Endothelial cell of umbilical vein (primary cell): ENCODE measurements around the gene ACTL7A. TPM values are rescaled to one million over a fixed set of nuclear protein-coding genes. Genes with fewer than 3 reads are reported as not detected.

ENCODE experiments used
- BruUV-seq: library from RNA; stranded (reverse); fragments of 400-500 nt; replicated peaks from 2 replicates; lab custom pipeline; 2021; lab: Mats Ljungman, UMichigan
- CTCF ChIA-PET: fragments of 300-600, 350-600 bp; sonication (Branson Sonifier 250); formaldehyde crosslinking; loops from one replicate; lab custom pipeline; 2021; ENCODE audit warnings: antibody characterized with exemption, inconsistent platforms; lab: Charles Lee
- POLR2A ChIA-PET: fragments of 300-600, 350-600 bp; sonication (Branson Sonifier 250); formaldehyde crosslinking; loops from one replicate; lab custom pipeline; 2021; ENCODE audit warnings: antibody characterized with exemption, inconsistent platforms; lab: Charles Lee
- DNase-seq: peaks from one replicate; pipeline ENCODE4 v3.0.0-alpha.2; 2011; ENCODE audit warnings: low read depth, low spot score
- FAIRE-seq: peaks from 2 replicates; lab custom pipeline; 2011; peaks lifted over from hg19 to GRCh38; lab: Jason Lieb, UNC
- H2AFZ ChIP-seq: 2 replicates; pipeline ENCODE4 v1.6.0; 2012; ENCODE audit warnings: low read depth, low read length, control low read depth, inconsistent platforms
- H3K27ac ChIP-seq: 2 replicates; pipeline ENCODE4 v1.5.1; 2011; ENCODE audit warnings: low read depth, mild to moderate bottlenecking, control low read depth, low read length, moderate library complexity; ENCODE audit not compliant: insufficient read depth
- H3K27me3 ChIP-seq, 2 experiments: 2 replicates each; pipeline versions ENCODE4 v1.6.0 to v1.6.1; 2011; ENCODE audit warnings: low read length in 2 of 2, mixed read lengths in 1 of 2; ENCODE audit not compliant: control insufficient read depth in 2 of 2, insufficient read depth in 2 of 2
- H3K36me3 ChIP-seq, 2 experiments: 2 replicates in 1 of 2; 3 replicates in 1 of 2; pipeline ENCODE4 v1.5.1; 2011; ENCODE audit warnings: low read length in 2 of 2, mild to moderate bottlenecking in 1 of 2, moderate library complexity in 1 of 2; ENCODE audit not compliant: control insufficient read depth in 2 of 2, insufficient read depth in 2 of 2; ENCODE audit errors: extremely low read depth in 1 of 2
- H3K4me1 ChIP-seq: 3 replicates; pipeline ENCODE4 v1.5.1; 2011; ENCODE audit warnings: mild to moderate bottlenecking, low read length; ENCODE audit not compliant: control insufficient read depth, insufficient read depth; ENCODE audit errors: extremely low read depth
- H3K4me2 ChIP-seq: 2 replicates; pipeline ENCODE4 v1.6.1; 2011; ENCODE audit warnings: low read length, control low read depth, mixed read lengths; ENCODE audit not compliant: insufficient read depth
- H3K4me3 ChIP-seq, 3 experiments: fragments of 200-600 bp in 1 of 3; sonication (generic), shearing (Covaris generic) in 1 of 3; replicated peaks in 1 of 3; 2 replicates each; pipeline ENCODE4 v1.5.1; 2011 to 2016; ENCODE audit warnings: control low read depth in 3 of 3, low read length in 3 of 3, mild to moderate bottlenecking in 2 of 3, inconsistent platforms in 1 of 3, low read depth in 1 of 3, moderate library complexity in 1 of 3; ENCODE audit not compliant: insufficient read depth in 1 of 3
- H3K79me2 ChIP-seq: 2 replicates; pipeline ENCODE4 v1.6.0; 2012; ENCODE audit warnings: low read length, inconsistent platforms; ENCODE audit not compliant: control insufficient read depth, insufficient read depth
- H3K9ac ChIP-seq: replicated peaks from 2 replicates; pipeline ENCODE3; 2011; ENCODE audit warnings: low read length, control low read depth; ENCODE audit not compliant: insufficient read depth; ENCODE audit errors: extremely low read depth
- H3K9me1 ChIP-seq: replicated peaks from 3 replicates; pipeline ENCODE4 v1.6.0; 2011; ENCODE audit warnings: mild to moderate bottlenecking, low read length; ENCODE audit not compliant: control insufficient read depth, insufficient read depth; ENCODE audit errors: extremely low read depth
- H3K9me3 ChIP-seq: replicated peaks from 2 replicates; pipeline ENCODE4 v1.5.1; 2012; ENCODE audit warnings: low read length, inconsistent platforms; ENCODE audit not compliant: control insufficient read depth, insufficient read depth
- H4K20me1 ChIP-seq: replicated peaks from 2 replicates; pipeline ENCODE3; 2011; ENCODE audit warnings: mild to moderate bottlenecking, low read length; ENCODE audit not compliant: control insufficient read depth, insufficient read depth; ENCODE audit errors: extremely low read depth
- EZH2 ChIP-seq: IDR thresholded peaks from 2 replicates; pipeline ENCODE4 v1.6.1; 2012; ENCODE audit warnings: borderline replicate concordance, low read depth, mild to moderate bottlenecking, moderate library complexity, low read length, inconsistent platforms; ENCODE audit not compliant: severe bottlenecking
- FOS ChIP-seq: IDR thresholded peaks from 2 replicates; pipeline ENCODE4 v1.6.1; 2011; ENCODE audit warnings: mild to moderate bottlenecking, low read length, moderate library complexity, borderline replicate concordance; ENCODE audit not compliant: insufficient read depth
- GATA2 ChIP-seq: IDR thresholded peaks from 2 replicates; pipeline ENCODE4 v1.7.0; 2011; ENCODE audit warnings: low read depth, mild to moderate bottlenecking, moderate library complexity, mixed read lengths, low read length; ENCODE audit not compliant: insufficient read length, insufficient read depth
- JUN ChIP-seq: IDR thresholded peaks from 2 replicates; pipeline ENCODE4 v1.6.1; 2011; ENCODE audit warnings: borderline replicate concordance, low read depth; ENCODE audit not compliant: insufficient read length, insufficient read depth
- MYC ChIP-seq: IDR thresholded peaks from one replicate; pipeline ENCODE4 v1.6.1; 2011; ENCODE audit warnings: mild to moderate bottlenecking, low read depth, low read length
- POLR2A ChIP-seq: IDR thresholded peaks from 2 replicates; pipeline ENCODE4 v1.6.1; 2012; ENCODE audit warnings: low read depth, mild to moderate bottlenecking, control low read depth, low read length
- POLR2AphosphoS5 ChIP-seq: IDR thresholded peaks from 2 replicates; pipeline ENCODE4 v1.6.1; 2012; ENCODE audit warnings: low read depth, mild to moderate bottlenecking, control low read depth, low read length, moderate library complexity; ENCODE audit not compliant: insufficient read depth
- dilution Hi-C: fragments of 300-500 bp; cut with MboI; formaldehyde crosslinking; loops from one replicate; pipeline ENCODE4 v1.15.0; 2019; ENCODE audit warnings: low sequenced_read_pairs; ENCODE audit not compliant: extremely low pct_ligation_motif_present
- intact Hi-C: fragments of 100-400 bp; cut with micrococcal nuclease; formaldehyde crosslinking; loops from one replicate; pipeline ENCODE4 v1.10.0; 2022
- polyA plus RNA-seq, 4 experiments: library from polyadenylated mRNA; depleted of rRNA in 3 of 4; stranded (reverse) in 3 of 4; unstranded in 1 of 4; fragments of >200 nt; gene quantifications; 2 replicates each; pipeline versions ENCODE4 v1.2.1 to v1.2.3, GENCODE V29; 2011 to 2012; ENCODE audit warnings: missing spikeins in 1 of 4
- total RNA-seq: library from RNA; stranded (reverse); gene quantifications from 2 replicates; pipeline ENCODE4 v1.2.3, GENCODE V29; 2021
- TF ChIP-seq, protein P1 (sequence below): IDR thresholded peaks from 2 replicates; pipeline ENCODE4 v1.6.1; 2011; ENCODE audit not compliant: insufficient read depth, insufficient read length
- TF ChIP-seq, protein P2 (sequence below), 2 donors: IDR thresholded peaks; 1 replicate in 1 of 2; 2 replicates in 1 of 2; pipeline ENCODE4 v1.5.1; 2011; ENCODE audit warnings: low read length in 2 of 2, mild to moderate bottlenecking in 2 of 2, moderate library complexity in 2 of 2, control low read depth in 1 of 2, inconsistent platforms in 1 of 2, low read depth in 1 of 2; ENCODE audit not compliant: insufficient read depth in 1 of 2; ENCODE audit errors: extremely low read depth in 1 of 2

Gene ACTL7A
- total and polyA plus RNA-seq, 2 donors (not counting 3 experiments of a cell fraction or from before 2014, with no cell fraction given) = not detected

DNA sequence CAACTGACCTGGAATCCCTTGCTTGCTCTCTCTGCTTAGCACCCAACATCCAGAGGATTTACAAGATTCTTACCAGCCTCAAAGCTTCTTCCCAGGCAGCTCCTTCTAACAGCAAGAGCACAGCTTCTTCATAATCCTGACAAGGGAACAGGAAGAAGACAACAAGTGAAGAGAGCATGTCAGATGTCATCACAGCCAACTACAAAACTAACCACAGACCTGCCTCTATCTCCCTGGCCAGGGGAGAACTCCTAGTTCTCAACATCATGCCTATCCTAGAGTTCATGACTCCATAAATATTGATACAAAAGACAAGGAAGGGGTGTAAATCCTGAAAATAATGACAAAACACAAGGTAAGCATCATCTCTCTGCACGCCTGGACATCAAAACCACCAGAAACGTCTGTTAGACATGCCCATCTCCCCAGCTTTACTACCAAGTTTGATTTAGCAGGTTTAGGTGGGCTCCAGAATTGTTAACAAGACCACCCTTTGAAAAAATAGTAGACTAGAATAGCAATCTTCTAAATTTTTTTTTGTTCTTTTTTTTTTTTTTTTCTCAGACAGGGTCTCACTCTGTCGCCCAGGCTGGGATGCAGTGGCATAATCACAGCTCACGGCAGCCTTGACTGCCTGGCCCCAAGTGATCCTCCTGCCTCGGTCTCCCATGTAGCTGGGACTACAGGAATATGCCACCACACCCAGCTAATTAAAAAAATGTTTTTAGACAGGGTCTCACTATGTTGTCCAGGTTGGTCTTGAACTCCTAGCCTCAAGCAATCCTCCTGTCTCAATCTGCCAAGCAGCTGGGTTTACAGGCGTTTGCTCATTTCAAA lies 20.2 kb downstream of the ACTL7A start:
- BruUV-seq = no TSS peak
- DNase-seq (no peak), FAIRE-seq (no peak)
- dilution Hi-C loops (no loop called here), intact Hi-C loops (no loop called here)
- CTCF ChIA-PET = interaction anchor here (0.7 to 1.1 kb wide), 2 partner anchors 72 to 276 kb away, joined by 3 read pairs; no protein-coding TSS in a partner anchor
- Histone ChIP-seq H4K20me1 (no peaks in the 10 kb centered on the region), H3K9me3 (no peaks in the 10 kb centered on the region), H3K27ac (no peak overlapping the region), H3K36me3 (peaks cover 9 to 11% of the 10 kb centered on the region in 2 experiments), H3K4me2 (no peak overlapping the region), H3K4me1 (peaks cover 3% of the 10 kb centered on the region), H2AFZ (no peak overlapping the region), H3K79me2 (no peaks in the 10 kb centered on the region), H3K9ac (no peak overlapping the region), H3K9me1 (no peaks in the 10 kb centered on the region), H3K27me3 (no peaks in the 10 kb centered on the region), H3K4me3 (no peak overlapping the region)
- TF ChIP-seq MYC = no peak
- TF ChIP-seq, protein P1, sequence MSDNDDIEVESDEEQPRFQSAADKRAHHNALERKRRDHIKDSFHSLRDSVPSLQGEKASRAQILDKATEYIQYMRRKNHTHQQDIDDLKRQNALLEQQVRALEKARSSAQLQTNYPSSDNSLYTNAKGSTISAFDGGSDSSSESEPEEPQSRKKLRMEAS = no peak
- TF ChIP-seq POLR2AphosphoS5 = no peak
- TF ChIP-seq GATA2 = no peak
- TF ChIP-seq POLR2A = no peak
- TF ChIP-seq EZH2 = no peak
- TF ChIP-seq FOS = no peak
- TF ChIP-seq, protein P2, sequence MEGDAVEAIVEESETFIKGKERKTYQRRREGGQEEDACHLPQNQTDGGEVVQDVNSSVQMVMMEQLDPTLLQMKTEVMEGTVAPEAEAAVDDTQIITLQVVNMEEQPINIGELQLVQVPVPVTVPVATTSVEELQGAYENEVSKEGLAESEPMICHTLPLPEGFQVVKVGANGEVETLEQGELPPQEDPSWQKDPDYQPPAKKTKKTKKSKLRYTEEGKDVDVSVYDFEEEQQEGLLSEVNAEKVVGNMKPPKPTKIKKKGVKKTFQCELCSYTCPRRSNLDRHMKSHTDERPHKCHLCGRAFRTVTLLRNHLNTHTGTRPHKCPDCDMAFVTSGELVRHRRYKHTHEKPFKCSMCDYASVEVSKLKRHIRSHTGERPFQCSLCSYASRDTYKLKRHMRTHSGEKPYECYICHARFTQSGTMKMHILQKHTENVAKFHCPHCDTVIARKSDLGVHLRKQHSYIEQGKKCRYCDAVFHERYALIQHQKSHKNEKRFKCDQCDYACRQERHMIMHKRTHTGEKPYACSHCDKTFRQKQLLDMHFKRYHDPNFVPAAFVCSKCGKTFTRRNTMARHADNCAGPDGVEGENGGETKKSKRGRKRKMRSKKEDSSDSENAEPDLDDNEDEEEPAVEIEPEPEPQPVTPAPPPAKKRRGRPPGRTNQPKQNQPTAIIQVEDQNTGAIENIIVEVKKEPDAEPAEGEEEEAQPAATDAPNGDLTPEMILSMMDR (IDR thresholded peaks at IDR 0.05; ENCODE audit: extremely low read depth in 1 of 2, insufficient read depth in 1 of 2, low read depth in 1 of 2, low read length in 2 of 2) = no peak
- no peak for TF ChIP-seq JUN
- POLR2A ChIA-PET = no interaction called here
